Inferior parietal cortex (tissue), 1 donor: ENCODE results near the gene CASTOR1.

Experiments
- DNase-seq: peaks from one replicate; pipeline ENCODE4 v3.0.0-alpha.2; 2016; ENCODE audit errors: extremely low spot score

The CASTOR1 gene

DNA sequence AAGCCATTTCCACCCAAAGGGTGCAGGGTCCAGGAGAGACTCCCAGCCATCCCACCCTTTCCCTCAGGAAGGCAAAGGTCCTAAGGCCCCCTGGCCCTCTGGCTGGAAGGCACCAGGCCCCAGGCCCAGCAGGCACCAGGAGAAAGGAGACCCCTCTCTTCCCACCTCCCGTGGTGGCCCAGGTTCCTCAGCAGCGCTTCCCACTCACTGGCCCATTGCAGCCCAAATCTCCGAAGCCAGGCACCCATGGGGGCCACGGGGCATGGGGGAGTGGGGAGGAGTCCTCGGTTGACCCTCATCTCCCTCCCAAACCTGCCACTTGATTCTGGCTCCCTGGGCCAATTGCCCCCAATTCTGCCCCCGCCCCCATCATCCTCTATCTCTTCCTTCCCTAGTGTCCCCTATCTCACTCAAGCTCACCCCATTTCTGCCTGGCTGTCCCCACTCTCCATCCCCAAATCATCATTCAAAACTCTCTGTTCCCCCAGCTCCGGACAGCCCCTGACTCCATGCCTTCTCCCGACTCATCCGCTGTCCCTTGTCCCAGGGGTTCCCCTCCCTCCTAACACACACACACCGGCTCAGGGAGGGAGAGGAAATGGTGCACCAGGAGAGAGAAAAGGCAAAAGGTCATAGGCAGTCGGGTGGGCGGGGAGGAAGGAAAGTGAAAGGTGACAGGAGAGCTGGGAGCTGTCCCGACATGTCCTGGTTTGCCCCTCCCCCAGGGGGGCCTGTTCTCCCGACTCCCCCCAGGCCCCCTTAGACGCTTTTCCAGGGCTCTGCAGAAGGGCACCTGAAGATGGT is 43.9 kb downstream of the CASTOR1 start:
- no peak for DNase-seq

DNA sequence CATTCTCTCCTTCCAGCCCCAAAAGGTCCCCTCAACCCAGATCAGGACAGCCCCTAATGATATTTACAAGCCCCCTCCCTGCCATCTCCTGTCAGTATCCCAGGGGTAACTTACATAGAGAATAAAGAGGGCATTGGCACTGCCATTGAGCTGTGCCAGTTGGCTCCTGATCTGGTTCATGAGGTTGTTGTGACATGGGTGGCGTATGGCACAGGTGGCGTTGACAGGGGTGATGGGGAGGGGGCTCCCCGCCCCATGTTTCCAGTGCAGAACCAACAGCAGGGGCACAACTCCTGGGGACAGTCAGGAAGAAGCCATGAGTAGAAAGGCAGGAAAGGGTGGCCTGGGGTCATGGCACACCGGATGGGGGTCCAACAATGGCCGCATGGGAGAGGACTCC is 44.7 kb downstream of the CASTOR1 start:
- no peak for DNase-seq

DNA sequence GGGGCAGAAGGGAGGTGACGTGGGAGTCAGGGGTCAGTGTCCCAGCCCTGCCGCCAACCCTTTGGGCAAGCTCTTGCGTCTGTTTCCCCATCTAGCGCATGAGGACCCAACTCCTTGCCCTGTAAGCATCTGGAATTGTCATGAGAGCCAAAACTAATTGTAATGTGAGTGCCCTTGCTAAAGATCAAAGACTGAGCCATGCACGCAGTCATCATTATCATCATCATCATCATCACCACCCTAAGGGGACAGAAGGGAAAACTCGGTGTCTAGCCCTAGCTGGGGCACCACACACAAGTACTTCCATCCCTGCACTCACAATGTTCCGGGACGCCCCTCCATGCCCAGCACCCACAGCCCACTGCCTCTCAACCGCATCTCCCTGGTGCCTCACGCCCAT is 45.2 kb downstream of the CASTOR1 start:
- DNase-seq, result no peak

DNA sequence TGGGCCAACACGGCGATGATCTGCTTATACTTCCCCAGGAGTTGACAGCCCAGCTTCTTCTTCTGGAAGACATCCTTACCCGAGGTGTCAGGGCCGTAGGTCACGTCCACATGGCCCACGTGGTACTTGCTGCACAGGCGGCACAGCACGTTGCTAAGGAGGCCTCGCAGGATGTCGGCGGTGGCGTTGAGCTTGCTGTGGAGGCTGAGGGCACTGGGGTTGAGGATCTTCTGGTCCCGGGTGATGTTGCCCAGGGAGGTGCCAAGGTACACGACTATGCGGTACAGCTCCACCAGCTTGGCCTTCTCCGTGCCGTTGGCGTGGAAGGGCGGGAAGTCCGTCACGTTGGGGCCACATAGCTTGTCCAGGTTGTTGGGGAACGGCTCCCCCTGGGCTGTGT is 45.6 kb downstream of the CASTOR1 start:
- DNase-seq, result no peak

DNA sequence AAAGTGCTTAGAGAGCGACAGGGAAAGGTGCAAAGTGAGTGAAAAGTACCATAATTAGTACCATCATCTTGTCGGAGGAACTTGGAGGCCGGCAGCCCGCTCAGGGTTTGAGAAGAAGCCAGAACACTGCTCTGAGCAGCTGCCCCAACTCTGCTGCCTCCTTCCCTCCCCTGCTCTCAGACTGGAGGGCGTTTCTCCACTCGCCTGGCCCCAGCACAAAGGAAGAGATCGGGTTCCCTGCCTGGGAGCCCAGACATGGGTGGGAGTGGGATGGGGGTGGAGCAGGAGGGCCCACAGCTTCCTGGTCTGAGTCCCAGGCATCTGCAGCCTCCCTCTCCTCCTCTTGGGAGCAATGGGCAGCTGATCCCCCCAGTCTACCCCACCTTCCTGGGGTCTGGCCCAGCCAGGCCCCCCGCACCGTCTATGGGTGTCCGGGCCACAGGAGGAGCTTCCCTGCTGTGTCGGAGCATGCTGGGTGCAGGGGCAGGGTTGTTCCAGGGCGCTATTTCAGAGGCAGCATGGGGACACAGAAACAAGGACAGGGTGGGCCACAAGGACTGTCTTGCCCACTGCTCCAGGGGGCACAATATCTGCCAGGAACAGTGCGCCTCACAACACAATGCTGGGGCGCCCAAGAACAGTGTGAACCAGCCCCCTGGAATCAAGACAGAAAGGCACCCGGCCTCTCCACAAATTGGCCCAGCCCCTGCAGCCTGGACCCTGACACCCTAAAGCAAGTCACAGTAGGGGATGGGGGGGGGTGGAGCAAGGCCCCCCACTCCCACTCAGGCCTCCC is 47.5 kb downstream of the CASTOR1 start:
- no peak for DNase-seq

DNA sequence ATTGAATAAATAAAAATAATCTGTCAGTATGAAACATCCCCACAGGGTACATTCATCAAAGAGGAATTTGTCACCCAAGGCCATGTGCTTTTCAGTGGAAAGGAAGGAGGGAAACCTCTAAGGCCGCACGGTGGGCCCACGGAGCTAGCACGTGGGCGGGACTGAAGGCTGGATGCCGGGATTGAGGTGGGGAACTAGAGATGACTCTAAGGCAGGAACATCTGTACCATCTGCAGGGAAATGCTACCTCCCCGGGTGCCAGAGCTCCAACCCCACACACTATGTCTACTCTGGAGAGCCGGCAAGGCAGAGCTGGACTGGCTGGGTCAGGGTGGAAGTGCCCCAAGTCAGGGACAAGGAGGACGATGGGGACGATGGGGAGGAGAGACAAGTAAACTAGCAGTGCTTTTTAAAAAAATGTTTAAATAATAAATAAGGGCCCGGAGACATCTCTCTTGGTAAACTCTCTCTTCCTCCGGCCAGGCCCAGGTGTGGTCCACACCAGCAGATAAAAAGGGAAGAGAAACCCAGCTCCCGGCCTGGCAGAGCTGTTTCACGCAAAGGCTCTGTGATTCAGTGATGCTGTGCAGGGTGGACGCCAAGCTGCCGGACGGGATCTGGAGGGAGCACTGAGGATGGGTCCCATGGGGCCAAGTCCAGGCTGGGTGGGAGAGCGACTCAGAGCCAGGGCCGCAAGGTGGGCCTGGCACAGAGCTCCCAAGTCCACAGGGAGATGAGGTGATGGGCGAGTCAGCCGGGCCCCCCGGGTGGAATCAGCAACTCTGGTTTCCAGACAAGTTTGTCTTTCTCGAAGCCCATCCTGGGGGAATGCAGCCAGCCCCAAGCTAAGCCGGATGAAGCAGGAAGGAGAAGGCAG is 48.5 kb downstream of the CASTOR1 start:
- no peak for DNase-seq

DNA sequence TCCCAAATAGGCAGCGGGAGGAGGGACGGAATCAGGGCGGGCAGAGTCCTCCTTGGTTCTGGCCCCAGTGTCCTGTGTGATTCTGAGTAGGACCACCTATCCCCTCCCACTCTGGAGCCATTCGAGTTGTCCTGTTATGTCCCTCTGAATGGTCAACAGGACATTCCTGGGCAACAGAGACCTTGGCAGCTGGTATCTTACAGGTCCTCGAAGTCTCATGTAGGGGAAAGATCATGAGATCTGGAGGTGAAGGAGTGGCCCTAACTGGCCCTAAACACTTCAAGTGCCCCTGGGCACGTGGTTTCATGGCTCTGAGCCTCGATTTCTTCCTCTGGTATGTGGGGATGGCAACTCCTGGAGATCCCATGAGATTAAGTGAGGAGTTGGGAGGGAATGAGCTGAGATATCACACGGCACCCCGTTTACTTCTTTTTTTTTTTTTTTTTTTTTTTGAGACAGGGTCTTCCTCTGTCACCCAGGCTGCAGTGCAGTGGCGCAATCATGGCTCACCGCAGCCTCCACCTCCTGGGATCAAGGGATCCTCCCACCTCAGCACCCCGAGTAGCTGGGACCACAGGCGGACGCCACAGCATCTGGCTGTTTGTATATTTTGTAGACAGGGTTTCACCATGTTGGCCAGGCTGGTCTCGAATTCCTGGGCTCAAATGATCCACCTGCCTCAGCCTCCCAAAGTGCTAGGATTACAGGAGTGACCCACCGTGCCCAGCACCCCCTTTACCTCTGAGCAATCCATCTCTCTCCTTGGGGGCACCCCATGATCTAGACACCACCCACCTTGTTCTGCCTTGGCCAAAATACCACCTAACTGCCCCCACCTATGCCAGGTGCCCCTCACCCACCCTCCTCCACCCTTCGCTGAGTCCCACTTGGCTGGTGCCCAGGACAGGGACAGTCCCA is 49.6 kb downstream of the CASTOR1 start:
- DNase-seq, result no peak

DNA sequence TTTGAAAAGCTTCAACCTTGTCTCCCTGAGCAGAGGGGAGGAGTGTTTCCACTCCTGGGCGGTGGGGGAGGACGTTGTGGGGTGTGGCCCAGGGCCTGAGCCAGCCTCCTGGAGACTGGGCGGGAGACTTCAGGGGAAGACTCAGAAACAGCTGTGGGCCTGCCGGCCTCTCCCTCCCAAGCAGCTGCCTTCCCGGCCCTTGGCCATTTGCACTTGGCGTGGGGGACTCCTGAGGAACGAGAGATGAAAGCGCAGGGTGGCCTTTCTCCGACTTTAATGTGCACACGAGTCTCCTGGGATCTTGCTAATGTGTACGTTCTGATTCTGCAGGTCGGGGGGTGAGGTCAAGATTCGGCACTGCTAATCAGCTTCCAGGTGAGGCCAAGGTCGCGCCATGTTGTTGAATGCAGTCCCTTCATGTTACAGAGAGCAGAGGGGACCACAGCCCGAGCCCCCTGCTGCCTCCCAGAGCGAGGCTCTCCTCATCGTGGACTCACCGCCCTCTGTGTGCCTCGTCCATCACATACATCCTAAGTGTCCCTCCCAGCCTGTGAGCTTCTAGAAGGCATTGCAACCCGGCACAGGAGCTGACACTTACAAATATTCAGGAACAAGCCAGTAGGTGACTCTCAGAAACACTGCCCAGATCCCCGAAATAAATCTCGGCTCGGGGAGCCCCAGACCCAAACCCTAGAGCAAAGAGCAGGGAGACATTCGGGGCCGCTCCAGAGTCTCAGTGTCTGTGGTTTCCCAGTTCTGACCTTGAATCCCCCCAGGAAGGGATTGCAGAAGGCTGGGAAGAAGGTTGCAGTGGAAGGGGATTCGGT is 50.4 kb downstream of the CASTOR1 start:
- DNase-seq, result no peak

DNA sequence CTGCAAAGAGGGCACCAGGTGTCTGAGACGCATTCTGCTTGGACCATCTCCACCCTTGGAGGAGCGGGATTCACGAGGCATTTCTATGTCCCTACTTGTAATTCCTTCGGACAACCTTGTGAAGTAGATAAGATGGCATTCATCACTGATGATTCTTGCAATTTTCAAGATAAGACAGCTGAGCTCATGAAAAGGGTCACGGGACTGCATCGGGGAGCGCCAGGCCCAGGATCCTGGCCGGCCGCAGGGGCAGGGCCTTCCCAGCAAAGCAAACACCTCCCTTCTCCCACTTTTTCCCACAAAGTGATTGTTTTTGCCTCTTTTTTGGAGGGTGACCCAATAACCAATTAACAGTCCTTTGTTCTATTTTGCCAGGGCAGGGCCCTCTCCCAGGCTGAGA is 51.2 kb downstream of the CASTOR1 start:
- no peak for DNase-seq

DNA sequence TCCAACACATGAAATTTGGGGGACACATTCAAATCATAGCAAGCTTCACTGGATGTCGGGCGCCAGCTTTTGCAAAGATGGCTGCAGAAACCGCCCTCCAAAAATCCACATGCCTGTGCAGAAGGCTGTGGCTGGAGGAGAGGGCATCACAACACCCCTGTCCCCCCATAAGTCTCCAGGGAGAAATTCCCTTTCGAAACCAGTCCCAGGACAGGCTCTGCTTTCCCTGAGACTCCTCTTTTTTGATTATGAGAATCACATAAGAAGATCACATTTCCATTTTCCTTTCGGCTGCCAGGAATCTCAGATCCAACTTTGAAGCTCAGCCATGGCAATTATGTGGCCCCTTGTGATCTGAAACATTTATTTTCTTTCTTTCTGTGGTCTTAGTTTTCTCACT is 52.4 kb downstream of the CASTOR1 start:
- DNase-seq, result no peak

DNA sequence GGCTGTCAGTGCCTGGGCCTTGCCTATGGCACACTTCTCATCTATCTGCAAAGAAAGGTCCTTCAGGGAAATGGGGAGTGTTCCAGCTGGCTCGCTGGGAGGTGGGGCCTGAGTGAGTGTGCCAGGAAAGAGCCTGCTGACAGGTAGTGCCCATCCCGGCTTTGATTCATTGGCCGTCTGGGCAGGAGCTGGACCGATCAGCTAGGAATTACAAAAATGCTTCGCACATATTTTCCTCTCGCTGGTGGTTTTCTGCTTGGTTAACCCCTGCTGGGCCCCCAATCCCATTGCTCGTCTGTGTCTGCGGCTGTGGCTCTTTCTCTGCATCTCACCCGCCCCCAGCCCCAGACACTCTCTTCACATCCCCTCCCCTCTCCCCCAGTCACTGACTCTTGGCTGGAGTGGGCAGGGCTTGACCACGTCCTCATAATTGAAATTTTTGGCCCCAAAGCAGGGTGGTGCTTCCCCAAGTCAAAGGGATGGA is 53.6 kb downstream of the CASTOR1 start:
- no peak for DNase-seq
